H9 (cell line): ENCODE measurements around the gene IGSF9. TPM values are rescaled to one million over a fixed set of nuclear protein-coding genes. Genes with fewer than 3 reads are reported as not detected.

Experiments used
- DNase-seq: peaks from one replicate; pipeline ENCODE4 v3.0.0-alpha.2; 2017
- H2AFZ ChIP-seq: one replicate; pipeline ENCODE4 v1.6.1; 2013; ENCODE audit warnings: mild to moderate bottlenecking, low read length, control low read depth, moderate library complexity
- H2AK5ac ChIP-seq: 2 replicates; pipeline ENCODE4 v1.6.1; 2013; ENCODE audit warnings: low read length, control low read depth, mixed read lengths; ENCODE audit not compliant: insufficient read length
- H2BK120ac ChIP-seq: one replicate; pipeline ENCODE4 v1.6.1; 2013; ENCODE audit warnings: low read depth, mild to moderate bottlenecking, low read length, control low read depth, inconsistent platforms; ENCODE audit not compliant: poor library complexity, severe bottlenecking
- H2BK12ac ChIP-seq: 2 replicates; pipeline ENCODE4 v1.6.1; 2013; ENCODE audit warnings: low read length, control low read depth, mixed read lengths, low read depth; ENCODE audit not compliant: insufficient read length
- H2BK15ac ChIP-seq: 2 replicates; pipeline ENCODE4 v1.6.1; 2013; ENCODE audit warnings: low read depth, low read length, control low read depth
- H2BK20ac ChIP-seq: one replicate; pipeline ENCODE4 v1.6.1; 2013; ENCODE audit warnings: low read depth, mild to moderate bottlenecking, low read length, control low read depth, inconsistent platforms; ENCODE audit not compliant: poor library complexity, severe bottlenecking
- H2BK5ac ChIP-seq: 2 replicates; pipeline ENCODE4 v1.6.1; 2013; ENCODE audit warnings: low read length, control low read depth, mixed read lengths; ENCODE audit not compliant: insufficient read length
- H3K14ac ChIP-seq: 2 replicates; pipeline ENCODE4 v1.6.1; 2013; ENCODE audit warnings: low read length, control low read depth; ENCODE audit not compliant: insufficient read depth
- H3K18ac ChIP-seq: 2 replicates; pipeline ENCODE4 v1.6.1; 2013; ENCODE audit warnings: low read depth, mild to moderate bottlenecking, mixed read lengths, low read length, control low read depth; ENCODE audit not compliant: insufficient read length
- H3K23ac ChIP-seq: 2 replicates; pipeline ENCODE4 v1.6.1; 2013; ENCODE audit warnings: low read length, control low read depth, mixed read lengths, low read depth; ENCODE audit not compliant: insufficient read length
- H3K23me2 ChIP-seq: 2 replicates; pipeline ENCODE4 v1.6.1; 2013; ENCODE audit warnings: low read depth, mild to moderate bottlenecking, mixed read lengths, low read length, control low read depth; ENCODE audit not compliant: insufficient read length, poor library complexity, severe bottlenecking
- H3K27ac ChIP-seq: 2 replicates; pipeline ENCODE4 v1.5.1; 2013; ENCODE audit warnings: low read length, control low read depth, mixed read lengths, low read depth; ENCODE audit not compliant: insufficient read length
- H3K27me3 ChIP-seq: 2 replicates; pipeline ENCODE4 v1.6.1; 2013; ENCODE audit warnings: low read length, control low read depth, inconsistent platforms; ENCODE audit not compliant: insufficient read depth
- H3K4ac ChIP-seq: 2 replicates; pipeline ENCODE4 v1.6.1; 2013; ENCODE audit warnings: low read depth, mild to moderate bottlenecking, control low read depth, inconsistent platforms, low read length, moderate library complexity
- H3K4me1 ChIP-seq: 2 replicates; pipeline ENCODE4 v1.6.1; 2013; ENCODE audit warnings: low read length, control low read depth, inconsistent platforms; ENCODE audit not compliant: insufficient read depth
- H3K4me2 ChIP-seq: 2 replicates; pipeline ENCODE4 v1.6.1; 2013; ENCODE audit warnings: low read length, control low read depth, mixed read lengths; ENCODE audit not compliant: insufficient read length, insufficient read depth
- H3K56ac ChIP-seq: 2 replicates; pipeline ENCODE4 v1.6.1; 2013; ENCODE audit warnings: low read depth, mild to moderate bottlenecking, mixed read lengths, low read length, control low read depth; ENCODE audit not compliant: insufficient read length
- H3K79me1 ChIP-seq: 2 replicates; pipeline ENCODE4 v1.6.1; 2013; ENCODE audit warnings: low read depth, mild to moderate bottlenecking, moderate library complexity, low read length, control low read depth, inconsistent platforms; ENCODE audit not compliant: insufficient read depth, poor library complexity, severe bottlenecking
- H3K79me2 ChIP-seq: 2 replicates; pipeline ENCODE4 v1.6.1; 2013; ENCODE audit warnings: low read length, control low read depth, inconsistent platforms; ENCODE audit not compliant: insufficient read depth
- H3K9ac ChIP-seq: 2 replicates; pipeline ENCODE4 v1.6.1; 2013; ENCODE audit warnings: low read length, control low read depth, mixed read lengths; ENCODE audit not compliant: insufficient read length; ENCODE audit errors: extremely low read depth
- H3K9me3 ChIP-seq: one replicate; pipeline ENCODE4 v1.6.1; 2013; ENCODE audit warnings: low read depth, low read length, inconsistent platforms; ENCODE audit not compliant: control insufficient read depth
- H3T11ph ChIP-seq: one replicate; pipeline ENCODE4 v1.6.1; 2013; ENCODE audit warnings: mild to moderate bottlenecking, low read length, control low read depth, inconsistent platforms
- H4K20me1 ChIP-seq: one replicate; pipeline ENCODE4 v1.6.1; 2013; ENCODE audit not compliant: control insufficient read depth, insufficient read length, insufficient read depth
- H4K5ac ChIP-seq: 2 replicates; pipeline ENCODE4 v1.6.1; 2013; ENCODE audit warnings: low read depth, mild to moderate bottlenecking, mixed read lengths, low read length, control low read depth; ENCODE audit not compliant: insufficient read length
- H4K8ac ChIP-seq: replicated peaks from 2 replicates; pipeline ENCODE4 v1.6.1; 2013; ENCODE audit warnings: low read length, control low read depth, mixed read lengths, low read depth; ENCODE audit not compliant: insufficient read length
- H4K91ac ChIP-seq: 2 replicates; pipeline ENCODE4 v1.6.1; 2013; ENCODE audit warnings: low read depth, mild to moderate bottlenecking, moderate library complexity, mixed read lengths, low read length, control low read depth; ENCODE audit not compliant: insufficient read length
- H3K27ac Mint-ChIP-seq, 3 experiments: 2 replicates in 2 of 3; 3 replicates in 1 of 3; pipeline ENCODE4 v1.8.0; 2020 to 2021; ENCODE audit warnings: mixed read lengths in 3 of 3, mild to moderate bottlenecking in 1 of 3, moderate library complexity in 1 of 3
- H3K27me3 Mint-ChIP-seq: 2 replicates; pipeline ENCODE4 v1.8.0; 2021; ENCODE audit warnings: low read depth, mild to moderate bottlenecking, moderate library complexity, mixed read lengths
- H3K36me3 Mint-ChIP-seq, 3 experiments: 2 replicates in 2 of 3; 3 replicates in 1 of 3; pipeline ENCODE4 v1.8.0; 2020 to 2021; ENCODE audit warnings: low read depth in 3 of 3, mixed read lengths in 3 of 3; ENCODE audit not compliant: insufficient read depth in 1 of 3
- H3K4me1 Mint-ChIP-seq, 2 experiments: 2 replicates each; pipeline ENCODE4 v1.8.0; 2020; ENCODE audit warnings: mixed read lengths in 2 of 2
- H3K4me3 Mint-ChIP-seq, 2 experiments: 2 replicates in 1 of 2; 3 replicates in 1 of 2; pipeline ENCODE4 v1.8.0; 2020 to 2021; ENCODE audit warnings: mild to moderate bottlenecking in 2 of 2, mixed read lengths in 2 of 2, moderate library complexity in 1 of 2
- H3K9me3 Mint-ChIP-seq, 2 experiments: 2 replicates in 1 of 2; 3 replicates in 1 of 2; pipeline ENCODE4 v1.8.0; 2020; ENCODE audit warnings: mild to moderate bottlenecking in 2 of 2, mixed read lengths in 2 of 2, moderate library complexity in 1 of 2
- CTCF ChIP-seq: fragments of 200-600 bp; sonication (generic); conservative IDR thresholded peaks from 3 replicates; pipeline ENCODE4 v1.8.0; 2021; ENCODE audit warnings: antibody characterized with exemption, mild to moderate bottlenecking
- WGBS: extraction: QIAGEN DNeasy Blood & Tissue Kit; methylation state at CpG from one replicate; pipeline ENCODE4 v1.1.7; 2013; ENCODE audit warnings: missing lambda C conversion rate, low lambda C conversion rate, mixed read lengths; ENCODE audit not compliant: insufficient read length; ENCODE audit errors: extremely low coverage; 5-methylcytosine and 5-hydroxymethylcytosine counted together
- total RNA-seq: library from RNA; stranded (reverse); gene quantifications from 2 replicates; pipeline ENCODE4 v1.2.1, GENCODE V29; 2021

IGSF9 gene
- total RNA-seq, 1 experiment from 2014 or later = 11.3 TPM

GRCh38 chr1:159935305-159935704, 10.1 kb downstream of the IGSF9 start:
- no peak overlapping the region for H3T11ph ChIP-seq
- no peaks in the 10 kb centered on the region for H3K23me2 ChIP-seq
- no peak overlapping the region for H3K9ac ChIP-seq
- no peak for TF ChIP-seq CTCF
- H3K18ac ChIP-seq = no peak overlapping the region
- Mint-ChIP-seq H3K4me3 (no peak overlapping the region), H3K9me3 (no peaks in the 10 kb centered on the region), H3K27me3 (peaks cover 1% of the 10 kb centered on the region; the same call in 1 of the 2 replicates), H3K36me3 (peaks cover 16 to 29% (median 26%) of the 10 kb centered on the region in 3 experiments), H3K4me1 (peaks cover 27 to 32% of the 10 kb centered on the region in 2 experiments), H3K27ac (no peak overlapping the region)
- no peaks in the 10 kb centered on the region for H3K9me3 ChIP-seq
- H3K27ac ChIP-seq = no peak overlapping the region
- no peaks in the 10 kb centered on the region for H3K79me1 ChIP-seq
- DNase-seq = no peak
- no peak overlapping the region for H2AFZ ChIP-seq
- H4K5ac ChIP-seq = no peak overlapping the region
- no peak overlapping the region for H2BK5ac ChIP-seq
- H2BK15ac ChIP-seq = no peak overlapping the region
- no peak overlapping the region for H2AK5ac ChIP-seq
- H3K23ac ChIP-seq = no peak overlapping the region
- H3K79me2 ChIP-seq = no peaks in the 10 kb centered on the region
- no peak overlapping the region for H4K8ac ChIP-seq
- H3K4me1 ChIP-seq = no peaks in the 10 kb centered on the region; the same call in 1 of the 2 replicates
- H4K20me1 ChIP-seq = no peaks in the 10 kb centered on the region
- H2BK20ac ChIP-seq = no peak overlapping the region
- WGBS = no CpG with 5 or more reads among the region's 11 CpGs
- H3K4me2 ChIP-seq = no peak overlapping the region
- H3K56ac ChIP-seq = no peak overlapping the region
- H3K27me3 ChIP-seq = no peaks in the 10 kb centered on the region
- H4K91ac ChIP-seq = no peak overlapping the region
- H2BK120ac ChIP-seq = no peak overlapping the region
- no peak overlapping the region for H2BK12ac ChIP-seq
- H3K14ac ChIP-seq = no peak overlapping the region
- no peak overlapping the region for H3K4ac ChIP-seq
